Measurements from ENCODE around the gene ADAMTS17. TPM values are rescaled to one million over a fixed set of nuclear protein-coding genes. Genes with fewer than 3 reads are reported as not detected.

ADAMTS17 gene
- total RNA-seq, 1 experiment from 2014 or later = 0.16 TPM

GRCh38 chr15:100224206-100225185 is 117.3 kb downstream of the ADAMTS17 start:
- DNase-seq (ENCODE audit: low spot score) = no peak

DNA sequence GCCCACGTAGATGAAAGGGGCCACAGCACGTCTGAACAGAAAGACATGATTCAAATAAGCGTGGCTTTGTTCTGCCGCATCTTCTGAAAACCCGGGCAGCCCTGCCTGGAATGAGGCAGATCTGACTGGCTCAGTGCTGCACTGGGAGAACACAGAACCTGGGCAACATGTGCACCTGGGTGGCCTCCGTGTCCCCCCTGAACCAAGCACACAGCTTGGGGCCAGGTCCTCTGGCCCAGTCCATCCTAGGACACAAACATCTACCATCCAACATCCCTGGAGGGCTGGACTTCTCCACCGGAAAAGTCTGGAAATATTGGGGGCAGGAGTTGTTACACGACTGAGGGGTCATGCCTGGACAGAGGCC is 119.4 kb downstream of the ADAMTS17 start:
- no peak for DNase-seq (ENCODE audit: low spot score)

GRCh38 chr15:100221471-100222348 is 120.1 kb downstream of the ADAMTS17 start:
- no peak for DNase-seq (ENCODE audit: low spot score)

DNA sequence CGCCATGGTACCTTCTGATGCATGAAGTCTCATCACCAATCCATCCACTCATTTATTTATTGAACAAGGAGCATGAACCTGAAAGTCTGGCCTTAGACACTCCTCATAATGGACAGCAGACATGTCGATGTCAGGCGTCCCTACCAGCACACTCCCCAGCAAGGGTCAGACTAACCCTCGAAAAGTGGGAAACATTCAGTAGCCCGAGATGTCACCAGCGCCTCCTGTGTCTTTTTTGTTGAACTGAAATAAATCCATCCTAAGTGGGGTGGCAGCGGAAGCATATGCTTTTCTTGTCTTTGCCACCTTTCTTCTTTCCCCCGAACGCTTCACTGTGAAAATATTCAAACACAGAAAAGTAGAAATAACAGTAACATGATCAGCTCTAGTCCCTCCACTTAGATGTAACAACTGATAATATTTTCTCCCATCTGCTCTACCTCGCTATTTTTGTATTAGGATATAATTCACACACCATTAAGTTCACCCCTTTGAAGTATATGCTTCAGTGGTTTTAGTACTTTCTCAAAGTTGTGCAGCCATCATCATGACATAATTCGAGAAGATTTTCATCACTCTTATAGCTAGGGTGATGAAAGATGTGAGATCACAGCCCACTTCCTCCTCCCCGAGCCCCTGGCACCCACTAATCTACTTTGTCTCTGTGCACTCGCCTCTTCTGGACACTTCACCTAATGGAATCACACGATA is 121.6 kb downstream of the ADAMTS17 start:
- DNase-seq (ENCODE audit: low spot score) = no peak

GRCh38 chr15:100218434-100218833 is 123.3 kb downstream of the ADAMTS17 start:
- DNase-seq (ENCODE audit: low spot score) = no peak

GRCh38 chr15:100216182-100216581 is 125.6 kb downstream of the ADAMTS17 start:
- DNase-seq (ENCODE audit: low spot score) = no peak

DNA sequence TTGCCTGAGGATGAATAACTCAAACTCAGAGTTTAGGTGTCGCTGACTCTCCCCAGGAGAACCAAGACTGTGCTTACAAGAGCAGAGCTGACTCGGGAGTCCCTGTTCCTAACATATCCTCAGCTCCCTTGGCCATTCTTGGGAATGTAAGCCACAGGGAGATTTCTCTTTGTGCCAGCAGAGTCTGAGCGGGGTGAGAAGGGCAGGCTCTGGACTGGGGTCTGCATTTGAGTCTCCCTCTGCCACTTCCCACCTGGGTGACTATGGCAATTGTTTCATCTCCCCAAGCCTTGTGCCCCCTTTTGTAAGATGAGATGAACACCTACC is 126.0 kb downstream of the ADAMTS17 start:
- DNase-seq (ENCODE audit: low spot score) = no peak

- no peak for DNase-seq (ENCODE audit: low spot score)
Measured at GRCh38 chr15:100215031-100215842, 126.5 kb downstream of the ADAMTS17 start.

DNA sequence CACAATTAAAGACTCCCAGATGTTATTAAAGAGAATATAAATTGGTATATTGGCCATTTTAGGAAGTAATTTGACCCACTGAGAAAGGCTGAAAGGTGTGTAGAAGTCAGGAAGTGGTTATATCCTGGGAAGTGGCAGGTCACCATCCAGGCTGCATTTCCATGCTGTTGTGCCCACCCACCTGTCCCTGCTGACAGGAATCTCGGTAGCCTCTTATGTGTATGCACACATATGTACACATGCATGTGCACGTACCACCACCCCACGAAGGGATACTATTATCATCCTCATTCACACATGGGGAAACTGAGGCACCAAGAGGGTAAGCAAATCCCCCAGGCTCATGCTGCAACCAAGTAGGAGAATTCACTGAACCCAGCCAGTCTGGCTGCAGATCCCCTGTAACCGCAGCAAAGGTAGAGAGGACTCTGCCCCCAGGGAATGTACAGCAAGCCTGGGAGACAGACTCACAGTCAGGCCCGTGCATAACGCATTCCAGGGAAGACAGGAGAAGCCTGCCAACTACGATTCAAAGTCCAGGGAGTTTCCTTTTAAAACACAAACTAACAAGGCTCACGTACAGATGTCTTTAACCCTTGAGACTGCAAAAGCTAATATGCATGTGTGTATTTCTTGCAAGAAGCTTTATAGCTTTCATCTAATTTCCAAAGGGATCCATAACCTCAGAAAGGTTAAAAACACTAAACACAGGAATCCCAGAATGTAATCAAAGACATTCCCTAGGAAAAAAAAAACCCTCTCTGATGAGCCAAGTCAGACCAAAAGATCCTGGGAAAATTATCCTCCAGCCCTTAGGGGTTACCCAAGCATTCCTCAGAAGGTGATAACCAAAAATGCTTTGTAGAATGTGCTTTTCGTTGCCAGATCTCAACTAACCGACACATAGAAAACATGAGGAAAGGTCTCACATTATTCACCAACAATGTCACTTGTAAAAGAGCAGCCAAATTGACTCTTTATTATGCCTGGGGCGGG is 129.6 kb downstream of the ADAMTS17 start:
- no peak for DNase-seq (ENCODE audit: low spot score)

GRCh38 chr15:100210338-100210737 is 131.4 kb downstream of the ADAMTS17 start:
- DNase-seq (ENCODE audit: low spot score) = no peak

GRCh38 chr15:100208921-100209603 is 132.7 kb downstream of the ADAMTS17 start:
- no peak for DNase-seq (ENCODE audit: low spot score)

GRCh38 chr15:100207053-100207452 is 134.7 kb downstream of the ADAMTS17 start:
- no peak for DNase-seq (ENCODE audit: low spot score)

GRCh38 chr15:100206643-100207042 is 135.1 kb downstream of the ADAMTS17 start:
- no peak for DNase-seq (ENCODE audit: low spot score)

DNA sequence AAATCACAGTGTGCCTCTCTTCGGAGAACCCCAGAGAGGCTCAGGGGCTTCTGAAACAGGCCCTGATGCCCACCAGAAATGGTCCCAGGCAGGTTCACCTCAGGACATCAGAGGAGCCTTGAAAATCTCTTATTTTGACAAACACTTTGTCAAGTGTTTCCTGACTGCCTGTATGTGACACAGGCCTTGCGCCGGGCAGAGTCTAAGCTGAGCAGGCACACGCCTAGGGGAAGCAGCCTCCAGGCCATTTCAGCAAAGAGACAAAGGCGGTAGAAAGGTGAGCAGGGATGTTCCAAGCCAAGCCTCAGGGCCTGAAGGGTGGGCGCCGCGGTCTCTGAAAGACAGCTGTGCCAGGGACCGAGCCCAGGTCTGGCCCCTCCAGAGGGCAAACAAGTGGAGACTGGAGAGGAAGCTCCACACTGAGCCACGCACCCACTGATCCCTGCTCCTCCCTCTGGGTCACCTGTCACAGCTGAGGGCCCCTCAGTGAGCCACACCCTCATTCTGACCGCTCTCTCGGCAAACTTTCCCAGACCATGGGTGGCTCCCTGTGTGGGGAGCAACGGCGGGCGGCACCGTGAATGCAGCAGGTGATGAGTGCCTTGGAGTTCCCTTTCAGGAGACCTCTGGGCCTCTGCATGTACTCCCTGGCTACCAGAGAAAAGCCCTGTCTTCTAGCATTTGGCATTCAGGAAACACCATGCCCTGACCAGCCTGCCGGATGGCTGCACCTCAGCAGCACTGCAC is 136.1 kb downstream of the ADAMTS17 start:
- DNase-seq (ENCODE audit: low spot score) = no peak

GRCh38 chr15:100204771-100205170 is 137.0 kb downstream of the ADAMTS17 start:
- no peak for DNase-seq (ENCODE audit: low spot score)

GRCh38 chr15:100204211-100204610 is 137.6 kb downstream of the ADAMTS17 start:
- DNase-seq (ENCODE audit: low spot score) = no peak

GRCh38 chr15:100202309-100202960 is 139.3 kb downstream of the ADAMTS17 start:
- DNase-seq (ENCODE audit: low spot score) = no peak

All from A172 (cell line).